MM.1S (cell line): ENCODE results near the gene PRPF38A.

Source experiments
- DNase-seq: peaks from one replicate; pipeline ENCODE4 v3.0.0-alpha.2; 2015
- H2AFZ ChIP-seq: fragments of 300-600 bp; sonication (generic); 2 replicates; pipeline ENCODE4 v1.6.0; 2016; ENCODE audit warnings: antibody characterized with exemption, low read length
- H3F3A ChIP-seq: fragments of 300-600 bp; sonication (generic); 2 replicates; pipeline ENCODE4 v1.6.1; 2016; ENCODE audit warnings: mild to moderate bottlenecking, antibody characterized with exemption, low read length, moderate library complexity, mixed read lengths; ENCODE audit not compliant: insufficient read depth
- H3K27ac ChIP-seq: fragments of 300-600 bp; sonication (generic); 2 replicates; pipeline ENCODE4 v1.5.1; 2016; ENCODE audit warnings: mild to moderate bottlenecking, low read length
- H3K27me3 ChIP-seq: fragments of 300-600 bp; sonication (generic); replicated peaks from 2 replicates; pipeline ENCODE4 v1.6.0; 2016; ENCODE audit warnings: low read length; ENCODE audit not compliant: insufficient read depth
- H3K36me3 ChIP-seq: fragments of 300-600 bp; sonication (generic); replicated peaks from 2 replicates; pipeline ENCODE4 v1.6.1; 2016; ENCODE audit warnings: mild to moderate bottlenecking, low read length, mixed read lengths; ENCODE audit not compliant: insufficient read depth
- H3K4me1 ChIP-seq: fragments of 300-600 bp; sonication (generic); 2 replicates; pipeline ENCODE4 v1.6.1; 2016; ENCODE audit warnings: low read length, mixed read lengths
- H3K4me2 ChIP-seq: fragments of 300-600 bp; sonication (generic); 2 replicates; pipeline ENCODE4 v1.6.0; 2016; ENCODE audit warnings: low read depth, low read length
- H3K4me3 ChIP-seq: fragments of 300-600 bp; sonication (generic); 2 replicates; pipeline ENCODE4 v1.5.1; 2016; ENCODE audit warnings: low read length, mixed read lengths
- H3K79me2 ChIP-seq: fragments of 300-600 bp; sonication (generic); 2 replicates; pipeline ENCODE4 v1.6.1; 2016; ENCODE audit warnings: mixed run types, low read length, mixed read lengths
- H3K9ac ChIP-seq: fragments of 300-600 bp; sonication (generic); 2 replicates; pipeline ENCODE4 v1.6.1; 2016; ENCODE audit warnings: low read length, mixed read lengths
- H3K9me2 ChIP-seq: fragments of 300-600 bp; sonication (generic); replicated peaks from 2 replicates; pipeline ENCODE4 v1.6.1; 2016; ENCODE audit warnings: mild to moderate bottlenecking, low read length, mixed read lengths; ENCODE audit not compliant: insufficient read depth
- H3K9me3 ChIP-seq: fragments of 300-600 bp; sonication (generic); replicated peaks from 2 replicates; pipeline ENCODE4 v1.6.1; 2016; ENCODE audit warnings: mild to moderate bottlenecking, low read length, mixed read lengths; ENCODE audit not compliant: insufficient read depth
- H4K20me1 ChIP-seq: fragments of 300-600 bp; sonication (generic); 2 replicates; pipeline ENCODE4 v1.6.1; 2016; ENCODE audit warnings: mild to moderate bottlenecking, low read length, moderate library complexity, mixed read lengths; ENCODE audit not compliant: insufficient read depth
- EZH2 ChIP-seq: fragments of 300-600 bp; sonication (generic); optimal IDR thresholded peaks from 2 replicates; pipeline ENCODE3; 2017; ENCODE audit warnings: low read depth, mild to moderate bottlenecking, antibody characterized with exemption, low read length, mixed read lengths
- EZH2phosphoT487 ChIP-seq: fragments of 300-600 bp; sonication (generic); IDR thresholded peaks from 2 replicates; pipeline ENCODE4 v1.6.1; 2018; ENCODE audit warnings: antibody characterized with exemption, low read length
- TF ChIP-seq, protein P1 (sequence below): fragments of 300-600 bp; sonication (generic); IDR thresholded peaks from 2 replicates; pipeline ENCODE4 v1.5.1; 2016; ENCODE audit warnings: antibody characterized with exemption, low read length, mixed read lengths

Gene PRPF38A

GRCh38 chr1:52424231-52424636, 19.8 kb downstream of the PRPF38A start:
- Histone ChIP-seq H3K27ac (no peak overlapping the region), H3K9me3 (no peaks in the 10 kb centered on the region), H3K27me3 (no peaks in the 10 kb centered on the region), H3K4me3 (no peak overlapping the region), H3K4me2 (no peak overlapping the region), H3F3A (no peaks in the 10 kb centered on the region), H3K9me2 (no peaks in the 10 kb centered on the region), H3K9ac (no peak overlapping the region), H3K36me3 (no peaks in the 10 kb centered on the region; the same call in 1 of the 2 replicates), H4K20me1 (no peaks in the 10 kb centered on the region), H3K4me1 (no peaks in the 10 kb centered on the region), H3K79me2 (no peaks in the 10 kb centered on the region), H2AFZ (no peak overlapping the region)
- TF ChIP-seq EZH2: no peak
- TF ChIP-seq EZH2phosphoT487: no peak
- TF ChIP-seq, protein P1, sequence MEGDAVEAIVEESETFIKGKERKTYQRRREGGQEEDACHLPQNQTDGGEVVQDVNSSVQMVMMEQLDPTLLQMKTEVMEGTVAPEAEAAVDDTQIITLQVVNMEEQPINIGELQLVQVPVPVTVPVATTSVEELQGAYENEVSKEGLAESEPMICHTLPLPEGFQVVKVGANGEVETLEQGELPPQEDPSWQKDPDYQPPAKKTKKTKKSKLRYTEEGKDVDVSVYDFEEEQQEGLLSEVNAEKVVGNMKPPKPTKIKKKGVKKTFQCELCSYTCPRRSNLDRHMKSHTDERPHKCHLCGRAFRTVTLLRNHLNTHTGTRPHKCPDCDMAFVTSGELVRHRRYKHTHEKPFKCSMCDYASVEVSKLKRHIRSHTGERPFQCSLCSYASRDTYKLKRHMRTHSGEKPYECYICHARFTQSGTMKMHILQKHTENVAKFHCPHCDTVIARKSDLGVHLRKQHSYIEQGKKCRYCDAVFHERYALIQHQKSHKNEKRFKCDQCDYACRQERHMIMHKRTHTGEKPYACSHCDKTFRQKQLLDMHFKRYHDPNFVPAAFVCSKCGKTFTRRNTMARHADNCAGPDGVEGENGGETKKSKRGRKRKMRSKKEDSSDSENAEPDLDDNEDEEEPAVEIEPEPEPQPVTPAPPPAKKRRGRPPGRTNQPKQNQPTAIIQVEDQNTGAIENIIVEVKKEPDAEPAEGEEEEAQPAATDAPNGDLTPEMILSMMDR: no peak
- DNase-seq: no peak

DNA sequence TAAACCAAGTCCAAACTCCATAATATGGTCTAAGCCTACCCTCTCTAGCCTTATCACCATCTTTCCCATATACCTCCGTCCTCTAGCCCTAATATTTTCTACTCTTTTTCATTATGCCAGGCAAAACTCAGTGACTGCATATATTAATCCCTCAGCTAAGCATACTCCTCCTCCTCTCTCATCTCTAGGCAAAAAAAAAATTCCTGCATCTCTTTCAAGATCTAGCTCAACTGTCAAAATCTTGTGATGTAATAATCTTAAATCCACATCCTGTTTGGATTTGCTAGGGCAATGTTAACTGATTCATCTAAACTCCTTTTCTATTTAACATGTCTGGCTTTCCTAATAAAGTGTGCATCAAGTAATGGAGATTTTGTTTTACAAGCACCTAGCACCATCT, 20.4 kb downstream of the PRPF38A start:
- H3K4me1 ChIP-seq: no peaks in the 10 kb centered on the region
- no peaks in the 10 kb centered on the region for H3F3A ChIP-seq
- H3K4me3 ChIP-seq: no peak overlapping the region
- H3K9me2 ChIP-seq: no peaks in the 10 kb centered on the region
- H3K36me3 ChIP-seq: no peaks in the 10 kb centered on the region; the same call in 1 of the 2 replicates
- H3K27ac ChIP-seq: no peak overlapping the region
- no peaks in the 10 kb centered on the region for H3K9me3 ChIP-seq
- H3K9ac ChIP-seq: no peak overlapping the region
- H4K20me1 ChIP-seq: no peaks in the 10 kb centered on the region
- TF ChIP-seq EZH2phosphoT487 (no peak), EZH2 (no peak)
- TF ChIP-seq, protein P1: no peak
- H2AFZ ChIP-seq: no peak overlapping the region
- DNase-seq: no peak
- no peak overlapping the region for H3K4me2 ChIP-seq
- H3K27me3 ChIP-seq: no peaks in the 10 kb centered on the region
- no peaks in the 10 kb centered on the region for H3K79me2 ChIP-seq

DNA sequence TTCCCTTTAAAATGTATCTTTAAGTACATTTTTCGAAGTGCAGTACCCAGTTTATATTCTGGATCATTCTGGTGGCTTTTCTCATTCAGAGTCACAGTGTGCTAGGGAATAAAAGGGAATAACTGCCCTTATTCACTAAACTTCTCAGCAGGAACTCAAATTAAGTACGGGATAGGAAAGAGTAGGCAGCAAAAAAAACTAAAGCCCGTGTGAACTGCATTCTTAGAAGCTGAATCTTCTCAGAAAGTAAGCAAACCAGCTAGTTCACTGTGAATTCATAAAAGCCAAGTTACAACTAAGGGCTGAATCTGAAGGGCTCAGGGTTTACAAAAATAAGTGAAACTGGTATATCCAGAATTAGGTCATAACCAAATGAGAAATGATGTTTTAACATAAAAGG, 22.0 kb downstream of the PRPF38A start:
- Histone ChIP-seq H3K79me2 (no peaks in the 10 kb centered on the region), H3K4me3 (no peak overlapping the region), H3K9me3 (no peaks in the 10 kb centered on the region), H3K9ac (no peak overlapping the region), H3K4me1 (no peaks in the 10 kb centered on the region), H3K4me2 (no peak overlapping the region), H3K27me3 (no peaks in the 10 kb centered on the region), H3K27ac (no peak overlapping the region), H2AFZ (no peak overlapping the region), H3K9me2 (no peaks in the 10 kb centered on the region), H3K36me3 (no peaks in the 10 kb centered on the region; the same call in 1 of the 2 replicates), H3F3A (no peaks in the 10 kb centered on the region), H4K20me1 (no peaks in the 10 kb centered on the region)
- DNase-seq: no peak
- TF ChIP-seq, protein P1: no peak
- no peak for TF ChIP-seq EZH2
- TF ChIP-seq EZH2phosphoT487: no peak
